H1 (cell line): ENCODE results near the gene GET3. TPM values are rescaled to one million over a fixed set of nuclear protein-coding genes. Genes with fewer than 3 reads are reported as not detected.

Experiments
- ASH2L ChIP-seq: fragments of 200-600, 300-600 bp; sonication (generic); IDR thresholded peaks from one replicate; pipeline ENCODE4 v1.7.1; 2017; ENCODE audit warnings: low read length
- ATF3 ChIP-seq: IDR thresholded peaks from 2 replicates; pipeline ENCODE4 v1.6.1; 2011; ENCODE audit warnings: low read depth, mild to moderate bottlenecking, low read length; ENCODE audit not compliant: insufficient read depth
- BCL11A ChIP-seq, 2 experiments: IDR thresholded peaks; one replicate each; pipeline ENCODE4 v1.6.1; 2011; ENCODE audit warnings: low read depth in 2 of 2, low read length in 2 of 2, mild to moderate bottlenecking in 2 of 2
- BRCA1 ChIP-seq: IDR thresholded peaks from 2 replicates; pipeline ENCODE4 v1.6.1; 2012; ENCODE audit warnings: low read depth, low read length, improper control_type of control experiment
- CEBPB ChIP-seq: IDR thresholded peaks from 2 replicates; pipeline ENCODE4 v1.6.1; 2012; ENCODE audit warnings: low read depth, low read length
- CHD2 ChIP-seq: IDR thresholded peaks from 2 replicates; pipeline ENCODE4 v1.6.1; 2012; ENCODE audit warnings: low read length, improper control_type of control experiment
- CREB1 ChIP-seq: IDR thresholded peaks from 2 replicates; pipeline ENCODE4 v1.6.1; 2012; ENCODE audit warnings: inconsistent platforms
- CTCF ChIP-seq, 3 experiments: IDR thresholded peaks; 1 replicate in 2 of 3; 2 replicates in 1 of 3; pipeline versions ENCODE4 v1.5.1 to v1.6.1; 2011; ENCODE audit warnings: low read length in 3 of 3, mild to moderate bottlenecking in 3 of 3, inconsistent platforms in 2 of 3, low read depth in 1 of 3, moderate library complexity in 1 of 3; ENCODE audit not compliant: insufficient read depth in 1 of 3; ENCODE audit errors: control extremely low read depth in 1 of 3
- EP300 ChIP-seq, 2 experiments: IDR thresholded peaks; 1 replicate in 1 of 2; 2 replicates in 1 of 2; pipeline ENCODE4 v1.6.1; 2011 to 2012; ENCODE audit warnings: low read depth in 2 of 2, low read length in 2 of 2, mild to moderate bottlenecking in 2 of 2, borderline replicate concordance in 1 of 2, inconsistent platforms in 1 of 2, moderate library complexity in 1 of 2
- FOSL1 ChIP-seq: IDR thresholded peaks from 2 replicates; pipeline ENCODE4 v1.6.1; 2011; ENCODE audit warnings: mild to moderate bottlenecking, low read depth, low read length, moderate library complexity; ENCODE audit not compliant: insufficient read depth
- JUND ChIP-seq: IDR thresholded peaks from 2 replicates; pipeline ENCODE4 v1.6.1; 2011; ENCODE audit warnings: mild to moderate bottlenecking, improper control_type of control experiment, low read length
- RAD21 ChIP-seq, 2 experiments: IDR thresholded peaks in 1 of 2; conservative IDR thresholded peaks in 1 of 2; 2 replicates each; pipeline ENCODE4 v1.6.1; 2011; ENCODE audit warnings: low read depth in 2 of 2, low read length in 2 of 2, improper control_type of control experiment in 1 of 2, inconsistent platforms in 1 of 2, mild to moderate bottlenecking in 1 of 2, moderate library complexity in 1 of 2
- RFX5 ChIP-seq: IDR thresholded peaks from 2 replicates; pipeline ENCODE4 v1.6.1; 2011; ENCODE audit warnings: low read depth, low read length, improper control_type of control experiment, borderline replicate concordance
- RXRA ChIP-seq: IDR thresholded peaks from 2 replicates; pipeline ENCODE4 v1.6.1; 2011; ENCODE audit warnings: low read depth, mild to moderate bottlenecking, low read length, moderate library complexity; ENCODE audit not compliant: insufficient read depth
- SIN3A ChIP-seq, 2 experiments: IDR thresholded peaks in 1 of 2; conservative IDR thresholded peaks in 1 of 2; 2 replicates each; pipeline ENCODE4 v1.6.1; 2011 to 2012; ENCODE audit warnings: low read length in 2 of 2, improper control_type of control experiment in 1 of 2, low read depth in 1 of 2, mild to moderate bottlenecking in 1 of 2
- SIX5 ChIP-seq: IDR thresholded peaks from 2 replicates; pipeline ENCODE4 v1.6.1; 2011; ENCODE audit warnings: mild to moderate bottlenecking, low read depth, low read length
- SP1 ChIP-seq: IDR thresholded peaks from 2 replicates; pipeline ENCODE4 v1.6.1; 2011; ENCODE audit warnings: low read depth, low read length
- USF2 ChIP-seq: IDR thresholded peaks from 2 replicates; pipeline ENCODE4 v1.6.1; 2011; ENCODE audit warnings: low read length, improper control_type of control experiment
- YY1 ChIP-seq: IDR thresholded peaks from 2 replicates; pipeline ENCODE4 v1.6.1; 2011; ENCODE audit warnings: low read depth, mild to moderate bottlenecking, low read length
- polyA plus RNA-seq, 7 experiments: library from polyadenylated mRNA; depleted of rRNA in 3 of 7; stranded (reverse) in 5 of 7; unstranded in 2 of 7; fragments of >200 nt in 5 of 7; fragments of 200-250 nt in 2 of 7; gene quantifications; 1 replicate in 5 of 7; 2 replicates in 1 of 7; 4 replicates in 1 of 7; pipeline versions ENCODE4 v1.2.1 to v1.2.3, GENCODE V29; 2011 to 2013; ENCODE audit warnings: missing spikeins in 2 of 7, mixed read lengths in 2 of 7
- total RNA-seq: library from RNA; stranded (reverse); fragmentation: NEBNext Ultra II Directional; extraction: Animal tissue kit (Norgen Biotek cat#: 25700); gene quantifications from 2 replicates; pipeline ENCODE4 v1.2.1, GENCODE V29; 2021

The GET3 gene
- total and polyA plus RNA-seq, 2 of the 8 experiments (the other 6 are each of a cell fraction or from before 2014, with no cell fraction given) = 105 to 297 TPM

- TF ChIP-seq YY1 (peak; percentile 54; the same call in 1 of the 2 replicates), SIX5 (peak; percentile 69), RAD21 (IDR thresholded peaks at IDR 0.05 in 1 of 2, conservative IDR thresholded peaks at IDR 0.05 in 1 of 2; ENCODE audit: low read depth in 2 of 2, low read length in 2 of 2) (no peak), RFX5 (no peak), BRCA1 (no peak), FOSL1 (no peak), ATF3 (no peak), USF2 (peak; percentile 44; the same call in 1 of the 2 replicates), BCL11A (IDR thresholded peaks at IDR 0.05; ENCODE audit: low read depth in 2 of 2, low read length in 2 of 2) (no peak), CREB1 (peak; percentile 55; the same call in 1 of the 2 replicates), EP300 (IDR thresholded peaks at IDR 0.05; ENCODE audit: borderline replicate concordance in 1 of 2, low read depth in 2 of 2, low read length in 2 of 2) (no peak), CEBPB (no peak), SIN3A (conservative IDR thresholded peaks at IDR 0.05 in 1 of 2, IDR thresholded peaks at IDR 0.05 in 1 of 2; ENCODE audit: low read depth in 1 of 2, low read length in 2 of 2) (peak in 1 of 2 experiments; percentile 96; a peak in 2 of 4 replicates), RXRA (no peak), ASH2L (peak; percentile 64), CTCF (IDR thresholded peaks at IDR 0.05; ENCODE audit: control extremely low read depth in 1 of 3, insufficient read depth in 1 of 3, low read depth in 1 of 3, low read length in 3 of 3) (no peak), CHD2 (no peak), JUND (no peak), SP1 (0 out of 2 replicates have a peak, but pooled peaks have one; percentile 48)
These were observed 13.5 kb upstream of the GET3 start, which contains the start of gene TNPO2 (continued) for GRCh38 chr19:12723641-12724426.
